WTC11 (cell line): Measurements from ENCODE around the gene ITGA2B.

ENCODE experiments used
- SP1 ChIP-seq: sonication (generic); formaldehyde crosslinking; conservative IDR thresholded peaks from 2 replicates; pipeline ENCODE4 v1.8.1; 2022; ENCODE audit warnings: missing genetic modification reagents
- TF ChIP-seq, protein P1 (sequence below): sonication (generic); formaldehyde crosslinking; IDR thresholded peaks from 2 replicates; pipeline ENCODE4 v1.8.1; 2022; ENCODE audit warnings: missing genetic modification reagents, borderline replicate concordance
- TF ChIP-seq, protein P2 (sequence below): sonication (generic); formaldehyde crosslinking; IDR thresholded peaks from 2 replicates; pipeline ENCODE4 v1.8.0; 2022; ENCODE audit warnings: mild to moderate bottlenecking, missing genetic modification reagents
- TF ChIP-seq, protein P3 (sequence below): sonication (generic); formaldehyde crosslinking; IDR thresholded peaks from 2 replicates; pipeline ENCODE4 v1.8.0; 2022; ENCODE audit warnings: mild to moderate bottlenecking, missing genetic modification reagents

DNA sequence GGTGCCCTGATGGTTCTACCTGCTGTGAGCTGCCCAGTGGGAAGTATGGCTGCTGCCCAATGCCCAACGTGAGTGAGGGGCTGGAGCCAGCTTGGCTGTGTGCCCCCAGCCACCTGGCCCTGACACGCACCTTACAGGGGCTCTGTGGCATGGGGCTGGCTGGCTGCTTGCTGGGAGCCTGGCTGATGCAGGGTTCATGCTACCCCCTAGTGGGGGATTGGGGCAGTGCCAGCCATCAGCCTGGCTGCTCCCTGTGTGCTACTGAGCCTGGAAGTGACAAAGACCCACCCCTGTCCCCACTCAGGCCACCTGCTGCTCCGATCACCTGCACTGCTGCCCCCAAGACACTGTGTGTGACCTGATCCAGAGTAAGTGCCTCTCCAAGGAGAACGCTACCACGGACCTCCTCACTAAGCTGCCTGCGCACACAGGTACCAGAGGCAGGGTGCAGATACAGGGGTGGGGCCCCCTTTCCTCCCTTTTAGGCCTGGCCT, 38.7 kb downstream of the ITGA2B start:
- TF ChIP-seq, protein P1, sequence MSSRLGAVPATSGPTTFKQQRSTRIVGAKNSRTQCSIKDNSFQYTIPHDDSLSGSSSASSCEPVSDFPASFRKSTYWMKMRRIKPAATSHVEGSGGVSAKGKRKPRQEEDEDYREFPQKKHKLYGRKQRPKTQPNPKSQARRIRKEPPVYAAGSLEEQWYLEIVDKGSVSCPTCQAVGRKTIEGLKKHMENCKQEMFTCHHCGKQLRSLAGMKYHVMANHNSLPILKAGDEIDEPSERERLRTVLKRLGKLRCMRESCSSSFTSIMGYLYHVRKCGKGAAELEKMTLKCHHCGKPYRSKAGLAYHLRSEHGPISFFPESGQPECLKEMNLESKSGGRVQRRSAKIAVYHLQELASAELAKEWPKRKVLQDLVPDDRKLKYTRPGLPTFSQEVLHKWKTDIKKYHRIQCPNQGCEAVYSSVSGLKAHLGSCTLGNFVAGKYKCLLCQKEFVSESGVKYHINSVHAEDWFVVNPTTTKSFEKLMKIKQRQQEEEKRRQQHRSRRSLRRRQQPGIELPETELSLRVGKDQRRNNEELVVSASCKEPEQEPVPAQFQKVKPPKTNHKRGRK (CRISPR knock-in tag), result no peak
- TF ChIP-seq SP1 (CRISPR knock-in tag), result no peak
- TF ChIP-seq, protein P2, sequence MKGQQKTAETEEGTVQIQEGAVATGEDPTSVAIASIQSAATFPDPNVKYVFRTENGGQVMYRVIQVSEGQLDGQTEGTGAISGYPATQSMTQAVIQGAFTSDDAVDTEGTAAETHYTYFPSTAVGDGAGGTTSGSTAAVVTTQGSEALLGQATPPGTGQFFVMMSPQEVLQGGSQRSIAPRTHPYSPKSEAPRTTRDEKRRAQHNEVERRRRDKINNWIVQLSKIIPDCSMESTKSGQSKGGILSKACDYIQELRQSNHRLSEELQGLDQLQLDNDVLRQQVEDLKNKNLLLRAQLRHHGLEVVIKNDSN (CRISPR knock-in tag), result no peak
- TF ChIP-seq, protein P3, sequence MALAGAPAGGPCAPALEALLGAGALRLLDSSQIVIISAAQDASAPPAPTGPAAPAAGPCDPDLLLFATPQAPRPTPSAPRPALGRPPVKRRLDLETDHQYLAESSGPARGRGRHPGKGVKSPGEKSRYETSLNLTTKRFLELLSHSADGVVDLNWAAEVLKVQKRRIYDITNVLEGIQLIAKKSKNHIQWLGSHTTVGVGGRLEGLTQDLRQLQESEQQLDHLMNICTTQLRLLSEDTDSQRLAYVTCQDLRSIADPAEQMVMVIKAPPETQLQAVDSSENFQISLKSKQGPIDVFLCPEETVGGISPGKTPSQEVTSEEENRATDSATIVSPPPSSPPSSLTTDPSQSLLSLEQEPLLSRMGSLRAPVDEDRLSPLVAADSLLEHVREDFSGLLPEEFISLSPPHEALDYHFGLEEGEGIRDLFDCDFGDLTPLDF (CRISPR knock-in tag), result no peak
